T-cell (primary cell): ENCODE measurements around the gene CFD. TPM values are rescaled to one million over a fixed set of nuclear protein-coding genes. Genes with fewer than 3 reads are reported as not detected.

ENCODE experiments used
- ATAC-seq, 4 experiments: fragments of 200-7000 bp in 3 of 4; fragments of 150-1000 bp in 1 of 4; cut with Tn5 transposase; replicated peaks in 1 of 4; 1 replicate in 3 of 4; 2 replicates in 1 of 4; pipeline ENCODE4 v1.10.0; 2021; ENCODE audit warnings: moderate library complexity in 3 of 4, mild to moderate bottlenecking in 2 of 4, moderate number of reproducible peaks in 1 of 4
- CTCF ChIA-PET, 2 donors: fragments of 300-600 bp; sonication (Branson Sonifier 250); formaldehyde crosslinking; loops; one replicate each; lab custom pipeline; 2022; ENCODE audit warnings: antibody characterized with exemption in 2 of 2; lab: Charles Lee
- POLR2A ChIA-PET, 2 donors: fragments of 300-600 bp; sonication (Branson Sonifier 250); formaldehyde crosslinking; loops; one replicate each; lab custom pipeline; 2022; ENCODE audit warnings: antibody characterized with exemption in 2 of 2; lab: Charles Lee
- DNase-seq, 35 experiments: peaks; one replicate each; pipeline versions ENCODE4 v3.0.0 to v3.0.0-alpha.2; 2013 to 2023
- H3K27ac ChIP-seq: one replicate; pipeline ENCODE4 v1.5.1; 2013; ENCODE audit warnings: low read length
- H3K27me3 ChIP-seq, 2 experiments: replicated peaks in 1 of 2; 1 replicate in 1 of 2; 2 replicates in 1 of 2; pipeline versions ENCODE4 v1.6.1 to v1.7.0; 2013; ENCODE audit warnings: low read length in 1 of 2, mixed read lengths in 1 of 2; ENCODE audit not compliant: control insufficient read depth in 2 of 2, insufficient read depth in 2 of 2; ENCODE audit errors: extremely low read depth in 1 of 2
- H3K36me3 ChIP-seq, 2 donors: 1 replicate in 1 of 2; 2 replicates in 1 of 2; pipeline versions ENCODE4 v1.6.1 to v1.7.0; 2013; ENCODE audit warnings: low read length in 1 of 2; ENCODE audit not compliant: control insufficient read depth in 2 of 2, insufficient read depth in 1 of 2; ENCODE audit errors: extremely low read depth in 1 of 2
- H3K4me1 ChIP-seq, 2 experiments: 1 replicate in 1 of 2; 2 replicates in 1 of 2; pipeline versions ENCODE4 v1.6.1 to v1.7.0; 2013; ENCODE audit warnings: low read length in 2 of 2, mixed read lengths in 1 of 2; ENCODE audit not compliant: insufficient read depth in 2 of 2, control insufficient read depth in 1 of 2; ENCODE audit errors: extremely low read depth in 1 of 2
- H3K4me3 ChIP-seq, 2 donors: 1 replicate in 1 of 2; 2 replicates in 1 of 2; pipeline versions ENCODE4 v1.5.1 to v1.7.0; 2013; ENCODE audit warnings: mild to moderate bottlenecking in 2 of 2, low read length in 1 of 2, moderate library complexity in 1 of 2; ENCODE audit not compliant: control insufficient read depth in 1 of 2; ENCODE audit errors: extremely low read depth in 1 of 2
- H3K9me3 ChIP-seq: 2 replicates; pipeline ENCODE4 v1.7.0; 2013
- H3K27ac Mint-ChIP-seq, 2 donors: one replicate each; pipeline ENCODE4 v1.8.0; 2020 to 2021; ENCODE audit warnings: mild to moderate bottlenecking in 2 of 2, mixed read lengths in 2 of 2
- H3K27me3 Mint-ChIP-seq, 2 donors: one replicate each; pipeline ENCODE4 v1.8.0; 2021 to 2022; ENCODE audit warnings: mixed read lengths in 2 of 2
- H3K36me3 Mint-ChIP-seq: one replicate; pipeline ENCODE4 v1.8.0; 2021; ENCODE audit warnings: mixed read lengths
- H3K4me1 Mint-ChIP-seq, 3 donors: one replicate each; pipeline ENCODE4 v1.8.0; 2020 to 2022; ENCODE audit warnings: mixed read lengths in 3 of 3, mild to moderate bottlenecking in 1 of 3
- H3K4me3 Mint-ChIP-seq, 3 donors: one replicate each; pipeline ENCODE4 v1.8.0; 2020 to 2022; ENCODE audit warnings: mild to moderate bottlenecking in 3 of 3, mixed read lengths in 3 of 3, moderate library complexity in 3 of 3
- H3K9me3 Mint-ChIP-seq, 3 donors: one replicate each; pipeline ENCODE4 v1.8.0; 2020 to 2022; ENCODE audit warnings: mixed read lengths in 3 of 3
- WGBS: methylation state at CpG from one replicate; pipeline ENCODE4 v1.1.5; 2013; ENCODE audit warnings: missing lambda C conversion rate; ENCODE audit not compliant: insufficient coverage; 5-methylcytosine and 5-hydroxymethylcytosine counted together
- total RNA-seq, 35 experiments: library from RNA in 6 of 35; stranded (reverse) in 6 of 35; fragments of 120-200 nt in 1 of 35; gene quantifications; one replicate each; pipeline versions ENCODE4 v1.2.1 to v1.2.4 and lab custom pipeline; 2013 to 2026

The CFD gene
- total RNA-seq, 5 donors from 2014 or later (not counting 1 experiment from before 2014, with no cell fraction given) = 2.8 to 10.3 (median 5.6) TPM

DNA sequence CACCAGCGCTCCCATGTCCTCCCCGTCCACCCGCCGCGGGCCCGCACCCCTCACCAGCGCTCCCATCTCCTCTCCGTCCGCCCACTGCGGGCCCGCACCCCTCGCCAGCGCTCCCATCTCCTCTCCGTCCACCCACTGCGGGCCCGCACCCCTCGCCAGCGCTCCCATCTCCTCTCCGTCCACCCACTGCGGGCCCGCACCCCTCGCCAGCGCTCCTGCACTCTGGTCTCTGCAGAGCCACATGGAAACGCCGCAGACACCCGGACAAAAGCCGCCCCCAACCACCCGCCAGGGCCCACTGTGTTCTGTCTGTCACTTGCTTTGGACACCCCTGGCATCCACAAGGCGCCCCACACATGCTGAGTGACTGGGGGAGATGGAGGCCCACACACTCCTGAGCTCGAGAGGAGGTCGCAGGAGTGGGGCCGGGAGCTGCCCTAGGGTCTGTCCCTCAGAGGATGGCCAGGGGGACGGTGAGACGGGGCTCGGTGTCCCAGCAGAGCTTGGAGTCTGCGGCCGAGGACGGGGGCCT lies 7.4 kb downstream of the CFD start:
- Histone ChIP-seq H3K36me3 (peaks cover 0 to 23% of the 10 kb centered on the region in 2 donors), H3K27me3 (peaks cover 0 to 12% of the 10 kb centered on the region in 2 experiments), H3K4me3 (no peak overlapping the region), H3K9me3 (no peaks in the 10 kb centered on the region), H3K4me1 (peaks cover 5 to 36% of the 10 kb centered on the region in 2 experiments), H3K27ac (no peak overlapping the region)
- 96% methylated on average over 21 of the region's 38 CpGs for WGBS
- Mint-ChIP-seq H3K9me3 (no peaks in the 10 kb centered on the region), H3K36me3 (peaks cover 11% of the 10 kb centered on the region), H3K4me3 (no peak overlapping the region), H3K27me3 (no peaks in the 10 kb centered on the region), H3K4me1 (peaks cover 22 to 24% (median 23%) of the 10 kb centered on the region in 3 donors), H3K27ac (no peak overlapping the region)
- ChIA-PET POLR2A (no interaction called here), CTCF (no interaction called here)
- DNase-seq (no peak), ATAC-seq (no peak)

DNA sequence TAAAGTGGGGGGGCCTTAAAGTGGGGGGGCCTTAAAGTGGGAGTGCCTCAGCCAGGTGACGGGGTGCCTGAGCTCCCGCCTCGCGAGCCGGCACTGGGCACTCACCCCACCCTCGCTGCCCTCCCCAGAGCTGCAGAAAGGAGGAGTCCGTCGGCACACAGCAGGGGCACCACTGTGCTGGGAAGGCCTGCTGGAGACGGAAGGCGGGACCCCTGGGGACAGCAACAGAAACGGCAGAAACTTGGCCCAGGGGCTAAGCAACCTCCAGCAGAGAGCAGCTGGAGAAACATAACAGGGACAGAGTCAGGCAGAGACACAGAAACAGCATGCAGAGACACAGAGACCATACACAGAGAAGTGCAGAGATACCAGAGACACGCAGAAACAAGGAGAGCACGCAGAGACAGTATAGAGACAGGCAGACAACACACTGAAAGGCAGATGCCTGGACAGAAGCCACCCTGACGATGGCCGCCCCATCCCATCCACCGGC lies 7.9 kb downstream of the CFD start:
- POLR2A ChIA-PET = no interaction called here
- Histone ChIP-seq H3K27ac (no peak overlapping the region), H3K9me3 (no peaks in the 10 kb centered on the region), H3K27me3 (peaks cover 0 to 12% of the 10 kb centered on the region in 2 experiments), H3K4me1 (peaks cover 6 to 37% of the 10 kb centered on the region in 2 experiments), H3K4me3 (no peak overlapping the region), H3K36me3 (peaks cover 0 to 23% of the 10 kb centered on the region in 2 donors)
- Mint-ChIP-seq H3K4me3 (no peak overlapping the region), H3K27ac (peak overlapping the region; percentile 34 to 36), H3K4me1 (peaks cover 25 to 30% (median 27%) of the 10 kb centered on the region in 3 donors), H3K27me3 (no peaks in the 10 kb centered on the region), H3K9me3 (no peaks in the 10 kb centered on the region), H3K36me3 (peaks cover 11% of the 10 kb centered on the region)
- CTCF ChIA-PET = no interaction called here
- DNase-seq (no peak), ATAC-seq (no peak)
- 93% methylated on average over 12 of the region's 16 CpGs for WGBS

DNA sequence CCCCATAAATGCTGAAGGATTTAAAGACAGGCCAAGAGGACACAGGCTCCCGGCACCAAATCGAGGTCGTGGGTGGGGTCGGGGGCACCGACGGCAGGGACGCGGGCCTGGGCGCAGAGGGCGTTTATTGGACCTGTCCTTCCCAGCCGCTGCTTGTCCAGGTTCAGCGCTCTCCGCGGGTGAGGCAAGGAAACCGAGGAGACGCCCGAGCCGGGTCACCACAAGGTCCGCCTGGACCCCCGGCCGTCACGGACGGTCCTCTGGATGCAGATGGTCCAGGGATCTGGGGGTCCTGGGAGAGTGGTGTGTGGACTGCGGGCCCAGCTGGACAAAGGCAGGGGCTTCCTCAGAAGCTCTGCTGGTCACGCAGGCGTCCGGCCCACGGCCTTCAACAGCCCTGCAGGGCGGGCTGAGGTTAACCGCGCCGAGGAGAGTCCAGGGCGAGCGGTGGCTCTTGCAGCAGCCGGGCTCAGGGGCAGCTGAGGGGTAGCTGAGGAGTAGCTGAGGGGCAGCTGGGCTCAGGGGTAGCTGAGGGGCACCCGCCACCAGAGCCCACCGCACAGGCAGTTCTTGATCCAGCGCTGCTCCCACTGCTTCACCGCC lies 8.5 kb downstream of the CFD start:
- Mint-ChIP-seq H3K4me3 (no peak overlapping the region), H3K27ac (no peak overlapping the region), H3K9me3 (no peaks in the 10 kb centered on the region), H3K36me3 (peaks cover 11% of the 10 kb centered on the region), H3K4me1 (peaks cover 23 to 28% (median 26%) of the 10 kb centered on the region in 3 donors), H3K27me3 (no peaks in the 10 kb centered on the region)
- ChIA-PET CTCF (no interaction called here), POLR2A (no interaction called here)
- Histone ChIP-seq H3K4me3 (no peak overlapping the region), H3K4me1 (peaks cover 6 to 34% of the 10 kb centered on the region in 2 experiments), H3K9me3 (no peaks in the 10 kb centered on the region), H3K27ac (no peak overlapping the region), H3K27me3 (peaks cover 0 to 6% of the 10 kb centered on the region in 2 experiments), H3K36me3 (peaks cover 0 to 23% of the 10 kb centered on the region in 2 donors)
- no peak for ATAC-seq
- WGBS = 97% methylated on average over 36 of the region's 39 CpGs
- no peak for DNase-seq

DNA sequence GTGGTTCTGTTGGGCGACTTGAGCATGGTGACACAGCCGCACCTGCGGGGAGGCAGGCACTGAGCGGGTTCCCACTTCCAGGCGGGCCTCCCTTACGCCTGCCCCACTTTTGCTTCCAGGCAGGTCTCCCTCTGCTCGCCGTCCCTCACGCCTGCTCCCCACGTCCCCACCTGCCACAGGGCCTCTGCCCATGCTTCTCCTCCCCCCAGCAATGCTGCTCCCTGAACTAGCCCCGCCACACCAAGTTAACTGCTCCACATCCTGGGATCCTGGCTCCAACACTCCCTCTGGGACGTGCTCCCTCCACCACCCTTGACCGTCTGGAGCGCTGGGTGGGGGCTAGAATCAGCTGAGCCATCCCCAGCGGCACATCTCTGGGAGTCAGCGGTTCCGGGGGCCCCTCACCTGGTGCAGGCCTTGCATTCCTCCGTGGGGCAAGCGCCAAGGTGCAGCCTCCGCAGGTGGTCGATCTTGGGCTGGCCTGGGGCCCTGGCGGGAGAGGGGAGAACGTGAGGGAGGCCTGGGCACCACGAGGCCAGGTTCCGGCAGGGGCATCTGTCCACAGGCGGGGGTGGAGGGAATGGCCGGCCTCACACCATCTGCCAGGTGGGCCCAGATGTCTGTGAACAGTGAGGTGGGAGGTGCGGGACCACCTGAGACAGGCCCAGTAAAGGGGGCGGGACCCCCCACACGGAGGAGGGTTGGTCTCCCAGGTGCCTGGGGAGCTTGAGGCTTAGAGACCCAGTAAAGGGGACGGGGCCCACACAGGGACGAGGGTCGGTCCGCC lies 9.2 kb downstream of the CFD start:
- ChIA-PET CTCF (no interaction called here), POLR2A (no interaction called here)
- Mint-ChIP-seq H3K9me3 (no peaks in the 10 kb centered on the region), H3K36me3 (peaks cover 11% of the 10 kb centered on the region), H3K27me3 (no peaks in the 10 kb centered on the region), H3K27ac (no peak overlapping the region), H3K4me3 (no peak overlapping the region), H3K4me1 (peaks cover 16 to 22% (median 20%) of the 10 kb centered on the region in 3 donors)
- ATAC-seq = no peak
- peaks cover 0 to 2% of the 10 kb centered on the region in 2 experiments for H3K27me3 ChIP-seq
- no peaks in the 10 kb centered on the region for H3K9me3 ChIP-seq
- WGBS = 93% methylated on average over 33 of the region's 34 CpGs
- no peak overlapping the region for H3K27ac ChIP-seq
- peaks cover 2 to 23% of the 10 kb centered on the region in 2 donors for H3K36me3 ChIP-seq
- peaks cover 2 to 32% of the 10 kb centered on the region in 2 experiments for H3K4me1 ChIP-seq
- no peak for DNase-seq
- no peak overlapping the region for H3K4me3 ChIP-seq

DNA sequence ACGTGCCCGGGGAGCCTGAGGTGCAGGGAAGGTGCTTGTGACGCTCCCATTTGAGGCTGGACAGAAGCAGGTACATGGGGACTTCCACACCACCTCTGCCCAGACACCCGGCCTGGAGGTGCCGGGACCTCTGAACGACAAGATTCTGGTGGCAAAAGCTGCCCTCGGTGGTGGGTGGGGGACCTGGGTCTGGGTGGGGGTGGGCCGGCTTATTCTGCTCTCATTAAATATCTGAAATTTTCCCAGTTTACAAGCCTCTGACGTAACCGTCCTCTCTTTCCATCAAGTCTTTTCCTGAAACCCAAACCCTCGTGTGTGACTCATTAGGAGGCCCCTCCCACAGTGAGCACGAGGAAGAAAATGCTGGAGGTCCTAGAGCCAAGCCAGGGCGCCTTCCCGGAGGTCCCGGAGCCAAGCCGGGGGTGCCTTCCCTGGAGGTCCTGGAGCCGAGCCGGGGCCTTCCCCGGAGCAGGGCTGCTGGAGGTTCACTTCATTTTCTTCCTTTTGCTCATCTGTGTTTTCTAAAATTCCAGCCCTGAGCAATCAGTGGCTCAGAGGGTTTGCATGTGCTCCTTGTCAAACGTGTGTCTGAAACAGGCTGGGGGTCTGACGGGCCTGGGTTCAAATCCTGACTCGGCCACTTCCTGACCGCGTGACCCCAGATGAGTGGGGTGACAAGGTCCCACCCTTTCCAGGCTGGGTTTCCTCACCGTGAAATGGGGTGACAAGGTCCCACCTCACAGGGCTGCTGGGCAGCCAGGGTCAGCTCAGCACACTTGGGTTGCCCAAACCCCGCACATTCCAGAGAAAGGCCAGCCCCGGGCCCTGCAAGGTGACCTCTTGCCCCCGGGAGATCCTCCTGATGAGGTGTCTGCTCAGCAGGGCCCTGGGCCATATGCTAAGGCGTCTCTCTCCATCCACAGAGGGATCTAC lies 10.0 kb downstream of the CFD start:
- Histone ChIP-seq H3K36me3 (peaks cover 4 to 23% of the 10 kb centered on the region in 2 donors), H3K4me1 (peaks cover 2 to 27% of the 10 kb centered on the region in 2 experiments), H3K9me3 (no peaks in the 10 kb centered on the region), H3K27me3 (no peaks in the 10 kb centered on the region), H3K27ac (no peak overlapping the region), H3K4me3 (no peak overlapping the region)
- no peaks in the 10 kb centered on the region for H3K27me3 Mint-ChIP-seq
- ChIA-PET POLR2A (no interaction called here), CTCF (no interaction called here)
- H3K36me3 Mint-ChIP-seq = peaks cover 11% of the 10 kb centered on the region
- H3K27ac Mint-ChIP-seq = peak overlapping the region in 1 of 2 donors; percentile 66
- no peak for DNase-seq
- H3K4me3 Mint-ChIP-seq = peak overlapping the region in 1 of 3 donors; percentile 59
- no peak for ATAC-seq
- WGBS = 89% methylated on average over 21 of the region's 29 CpGs
- H3K4me1 Mint-ChIP-seq = peaks cover 10 to 18% (median 17%) of the 10 kb centered on the region in 3 donors
- H3K9me3 Mint-ChIP-seq = no peaks in the 10 kb centered on the region
